Measurements from ENCODE around the gene EFNA3. TPM values are rescaled to one million over a fixed set of nuclear protein-coding genes. Genes with fewer than 3 reads are reported as not detected.

EFNA3 gene
- total RNA-seq, 4 donors from 2014 or later = 0.55 to 1.8 (median 1.6) TPM; not detected in 1

DNA sequence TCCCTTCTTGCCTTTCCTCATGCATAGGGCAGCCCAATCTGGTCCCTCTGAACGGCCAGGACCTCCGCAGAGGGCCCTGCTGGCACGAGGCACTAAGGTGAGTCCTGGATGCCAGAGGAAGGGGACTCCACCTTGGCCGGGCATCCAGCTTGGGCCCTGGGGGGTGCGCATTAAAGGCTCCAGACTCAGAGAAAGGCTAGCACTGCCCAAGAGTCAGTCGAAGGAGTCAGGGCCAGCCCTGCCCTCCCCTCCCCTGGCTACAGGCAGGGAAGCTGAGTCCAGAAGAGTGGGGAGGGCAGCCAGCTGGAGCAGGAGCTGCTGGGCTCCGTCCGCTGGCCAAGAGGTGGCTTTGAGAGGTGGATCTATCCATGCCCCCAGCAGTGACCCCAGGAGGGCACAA lies 17.9 kb upstream of the EFNA3 start:
- intact Hi-C loops (cut with DNase I; ENCODE audit: low total_unique reads) (loop anchor here (1.0 kb wide), 1 partner anchor 15 kb away; no protein-coding TSS in a partner anchor), in situ Hi-C loops (cut with MboI; ENCODE audit: low sequenced_read_pairs in 4 of 4) (loop anchor here in 1 of 4 donors (25.0 kb wide), 1 partner anchor 98 kb away; the partner anchor contains the start of genes CKS1B, PBXIP1, PYGO2 and SHC1)
- H3K4me1 ChIP-seq = peaks cover 9 to 18% of the 10 kb centered on the region in 2 donors
- no peak overlapping the region for H3K4me3 ChIP-seq
- H3K27me3 ChIP-seq = no peaks in the 10 kb centered on the region
- TF ChIP-seq POLR2A (IDR thresholded peaks at IDR 0.05) = no peak
- TF ChIP-seq, protein P1, sequence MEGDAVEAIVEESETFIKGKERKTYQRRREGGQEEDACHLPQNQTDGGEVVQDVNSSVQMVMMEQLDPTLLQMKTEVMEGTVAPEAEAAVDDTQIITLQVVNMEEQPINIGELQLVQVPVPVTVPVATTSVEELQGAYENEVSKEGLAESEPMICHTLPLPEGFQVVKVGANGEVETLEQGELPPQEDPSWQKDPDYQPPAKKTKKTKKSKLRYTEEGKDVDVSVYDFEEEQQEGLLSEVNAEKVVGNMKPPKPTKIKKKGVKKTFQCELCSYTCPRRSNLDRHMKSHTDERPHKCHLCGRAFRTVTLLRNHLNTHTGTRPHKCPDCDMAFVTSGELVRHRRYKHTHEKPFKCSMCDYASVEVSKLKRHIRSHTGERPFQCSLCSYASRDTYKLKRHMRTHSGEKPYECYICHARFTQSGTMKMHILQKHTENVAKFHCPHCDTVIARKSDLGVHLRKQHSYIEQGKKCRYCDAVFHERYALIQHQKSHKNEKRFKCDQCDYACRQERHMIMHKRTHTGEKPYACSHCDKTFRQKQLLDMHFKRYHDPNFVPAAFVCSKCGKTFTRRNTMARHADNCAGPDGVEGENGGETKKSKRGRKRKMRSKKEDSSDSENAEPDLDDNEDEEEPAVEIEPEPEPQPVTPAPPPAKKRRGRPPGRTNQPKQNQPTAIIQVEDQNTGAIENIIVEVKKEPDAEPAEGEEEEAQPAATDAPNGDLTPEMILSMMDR (IDR thresholded peaks at IDR 0.05 in 4 of 5, conservative IDR thresholded peaks at IDR 0.05 in 1 of 5) = no peak
- no peak overlapping the region for H3K27ac ChIP-seq
- ATAC-seq (no peak), DNase-seq (no peak)
- peaks cover 0 to 50% of the 10 kb centered on the region in 2 donors for H3K36me3 ChIP-seq
- H3K9me3 ChIP-seq = no peaks in the 10 kb centered on the region

DNA sequence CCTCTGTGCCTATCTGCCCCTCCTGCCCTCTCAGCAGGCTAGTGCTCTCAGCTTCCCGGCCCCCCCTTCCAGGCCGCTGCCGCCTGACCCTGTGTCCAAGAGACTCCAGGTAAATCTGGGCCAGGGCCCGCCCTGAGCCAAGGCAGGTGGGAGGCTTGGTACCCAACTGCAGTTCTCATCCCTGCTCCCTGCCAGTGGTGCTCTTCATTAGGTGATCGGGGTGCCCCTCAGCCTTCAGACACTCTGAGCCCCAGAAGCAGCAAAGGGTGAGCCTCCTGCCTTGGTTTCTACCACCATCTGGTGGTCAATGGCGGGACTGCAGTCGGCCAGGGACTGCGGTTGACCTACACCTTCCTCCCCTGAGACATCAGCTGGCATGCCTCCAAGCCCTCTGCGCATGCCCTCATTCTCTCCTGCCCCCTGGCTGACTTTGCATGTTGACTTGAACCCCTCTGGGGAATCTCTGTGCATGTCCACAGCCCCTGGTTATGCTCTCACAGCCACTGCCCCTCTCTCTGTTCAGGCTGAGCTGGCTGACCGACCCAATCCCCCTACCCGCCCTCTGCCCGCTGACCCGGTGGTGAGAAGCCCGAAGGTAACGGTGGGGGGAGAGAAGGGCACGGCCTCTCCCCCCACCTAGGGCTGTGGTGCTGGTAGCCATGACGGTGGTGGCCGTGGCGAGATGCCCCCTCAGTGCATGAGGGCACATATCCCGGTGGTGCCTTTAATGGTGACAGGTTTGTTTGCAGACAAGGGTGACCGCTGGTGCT lies 17.1 kb upstream of the EFNA3 start:
- ATAC-seq = peak; percentile 48 to 66

DNA sequence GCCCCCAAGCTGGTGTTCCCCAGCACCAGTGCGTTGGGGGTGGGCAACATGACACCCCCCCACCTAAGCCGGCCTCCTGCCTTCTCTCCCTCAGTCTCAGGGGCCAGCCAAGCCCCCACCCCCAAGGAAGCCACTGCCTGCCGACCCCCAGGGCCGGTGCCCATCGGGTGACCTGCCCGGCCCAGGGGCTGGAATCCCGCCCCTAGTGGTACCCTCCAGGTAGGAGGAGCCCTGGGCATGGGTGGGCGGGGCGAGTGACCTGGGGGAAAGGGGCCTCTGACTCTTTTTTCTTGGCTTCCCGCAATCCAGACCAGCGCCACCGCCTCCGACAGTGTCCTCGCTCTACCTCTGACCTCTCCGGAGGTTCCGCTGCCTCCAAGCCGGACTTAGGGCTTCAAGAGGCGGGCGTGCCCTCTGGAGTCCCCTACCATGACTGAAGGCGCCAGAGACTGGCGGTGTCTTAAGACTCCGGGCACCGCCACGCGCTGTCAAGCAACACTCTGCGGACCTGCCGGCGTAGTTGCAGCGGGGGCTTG lies 16.4 kb upstream of the EFNA3 start:
- no peak for DNase-seq
- TF ChIP-seq POLR2A (IDR thresholded peaks at IDR 0.05) = no peak
- TF ChIP-seq, protein P1 (IDR thresholded peaks at IDR 0.05 in 4 of 5, conservative IDR thresholded peaks at IDR 0.05 in 1 of 5) = no peak
- Histone ChIP-seq H3K27me3 (no peaks in the 10 kb centered on the region), H3K27ac (no peak overlapping the region), H3K4me3 (peak overlapping the region in 2 of 4 donors; percentile 77 to 91), H3K36me3 (peaks cover 0 to 35% of the 10 kb centered on the region in 2 donors), H3K4me1 (peaks cover 9 to 18% of the 10 kb centered on the region in 2 donors), H3K9me3 (no peaks in the 10 kb centered on the region)
- in situ Hi-C loops (cut with MboI; ENCODE audit: low sequenced_read_pairs in 4 of 4) = loop anchor here in 1 of 4 donors (25.0 kb wide), 1 partner anchor 100 kb away; the partner anchor contains the start of genes CKS1B, PBXIP1, PYGO2 and SHC1
- no peak for ATAC-seq
- intact Hi-C loops (cut with DNase I; ENCODE audit: low total_unique reads) = no loop called here

More for the DNA sequence above, 17.1 kb upstream of the EFNA3 start:
- peak; percentile 38 to 74 for DNase-seq
- Histone ChIP-seq H3K4me3 (no peak overlapping the region), H3K27me3 (no peaks in the 10 kb centered on the region), H3K4me1 (peaks cover 9 to 18% of the 10 kb centered on the region in 2 donors), H3K9me3 (no peaks in the 10 kb centered on the region), H3K27ac (no peak overlapping the region), H3K36me3 (peaks cover 0 to 42% of the 10 kb centered on the region in 2 donors)
- in situ Hi-C loops (cut with MboI; ENCODE audit: low sequenced_read_pairs in 4 of 4) (loop anchor here in 1 of 4 donors (25.0 kb wide), 1 partner anchor 99 kb away; the partner anchor contains the start of genes CKS1B, PBXIP1, PYGO2 and SHC1), intact Hi-C loops (cut with DNase I; ENCODE audit: low total_unique reads) (loop anchor here (1.0 kb wide), 1 partner anchor 16 kb away; no protein-coding TSS in a partner anchor)
- TF ChIP-seq POLR2A (IDR thresholded peaks at IDR 0.05) = no peak
- TF ChIP-seq, protein P1 (IDR thresholded peaks at IDR 0.05 in 4 of 5, conservative IDR thresholded peaks at IDR 0.05 in 1 of 5) = peak; percentile 98 to 100 (median 99)

DNA sequence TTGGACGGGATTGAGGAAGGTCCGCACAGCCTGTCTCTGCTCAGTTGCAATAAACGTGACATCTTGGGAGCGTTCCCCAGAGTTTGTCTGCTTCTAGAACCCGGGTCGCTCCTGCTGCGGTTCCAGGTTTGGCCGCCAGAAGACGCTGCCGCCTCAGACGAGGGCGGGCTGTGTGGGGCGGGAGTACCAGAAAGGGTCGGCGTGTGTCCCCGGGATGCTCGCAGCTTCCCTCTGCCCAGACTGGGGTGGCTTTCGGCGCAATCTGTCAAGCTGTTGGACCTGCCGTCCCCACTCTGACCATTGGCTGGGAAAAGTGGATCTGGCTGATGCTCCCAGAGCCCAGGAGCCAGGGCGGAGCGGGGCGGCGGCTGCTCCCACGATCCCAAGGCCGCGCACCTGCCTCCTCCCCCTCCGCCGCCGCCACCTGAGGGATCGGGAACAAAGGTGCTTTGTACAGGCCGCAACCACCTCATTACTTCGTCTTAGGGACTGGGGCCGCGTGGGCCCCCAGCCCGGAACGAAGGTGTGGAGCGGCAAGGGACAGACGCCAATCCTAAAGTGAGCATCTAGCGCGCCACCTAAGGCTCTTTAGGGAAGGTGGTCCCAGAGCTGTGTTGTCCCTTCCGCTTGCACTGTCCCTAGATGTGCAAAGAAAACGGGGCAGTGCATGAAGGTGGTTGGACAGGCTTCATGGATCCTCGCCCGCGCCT lies 15.8 kb upstream of the EFNA3 start:
- H3K27me3 ChIP-seq = no peaks in the 10 kb centered on the region
- in situ Hi-C loops (cut with MboI; ENCODE audit: low sequenced_read_pairs in 4 of 4) = loop anchor here in 1 of 4 donors (25.0 kb wide), 1 partner anchor 101 kb away; the partner anchor contains the start of genes CKS1B, PBXIP1, PYGO2 and SHC1
- intact Hi-C loops (cut with DNase I; ENCODE audit: low total_unique reads) = loop anchor here (1.0 kb wide), 1 partner anchor 22 kb away; no protein-coding TSS in a partner anchor
- ATAC-seq = no peak
- TF ChIP-seq POLR2A (IDR thresholded peaks at IDR 0.05) = no peak
- TF ChIP-seq, protein P1 (IDR thresholded peaks at IDR 0.05 in 4 of 5, conservative IDR thresholded peaks at IDR 0.05 in 1 of 5) = peak; percentile 44 to 61 (median 56)
- no peak for DNase-seq
- no peak overlapping the region for H3K27ac ChIP-seq
- H3K4me1 ChIP-seq = peaks cover 9 to 18% of the 10 kb centered on the region in 2 donors
- peak overlapping the region; percentile 60 to 91 (median 78) for H3K4me3 ChIP-seq
- H3K9me3 ChIP-seq = no peaks in the 10 kb centered on the region
- peaks cover 0 to 30% of the 10 kb centered on the region in 2 donors for H3K36me3 ChIP-seq

Data from gastrocnemius medialis (tissue), 4 donors.